ENCODE measurements around the gene PHLPP1.

The PHLPP1 gene

GRCh38 chr18:62963507-62963906 lies 248.2 kb downstream of the PHLPP1 start:
- no peaks in the 10 kb centered on the region for H3F3A ChIP-seq (ENCODE audit: insufficient read depth)
- H3K79me2 ChIP-seq (ENCODE audit: insufficient read depth, low read length): no peaks in the 10 kb centered on the region
- H3K9me2 ChIP-seq (replicated peaks; ENCODE audit: insufficient read depth, low read length): no peaks in the 10 kb centered on the region
- H3K27ac ChIP-seq (ENCODE audit: low read depth, low read length): no peak overlapping the region
- H3K36me3 ChIP-seq (ENCODE audit: low read length): no peaks in the 10 kb centered on the region
- no peak overlapping the region for H3K4me2 ChIP-seq (ENCODE audit: low read depth, low read length, poor library complexity, severe bottlenecking)
- no peak overlapping the region for H3K4me3 ChIP-seq (ENCODE audit: insufficient read depth, low read length, poor library complexity, severe bottlenecking)
- no peak overlapping the region for H2AFZ ChIP-seq (ENCODE audit: low read depth, low read length, severe bottlenecking)
- no peaks in the 10 kb centered on the region for H3K27me3 ChIP-seq (ENCODE audit: low read length)
- no peaks in the 10 kb centered on the region for H3K9me3 ChIP-seq (ENCODE audit: insufficient read depth, low read length)
- TF ChIP-seq CTCF (IDR thresholded peaks at IDR 0.05; ENCODE audit: insufficient read depth, low read length, poor library complexity, severe bottlenecking) (no peak), EZH2phosphoT487 (conservative IDR thresholded peaks at IDR 0.05; ENCODE audit: low read length) (no peak)
- no peaks in the 10 kb centered on the region for H4K20me1 ChIP-seq (ENCODE audit: low read depth, low read length)
- H3K9ac ChIP-seq (ENCODE audit: low read length): no peak overlapping the region

- Histone ChIP-seq H3K27ac (ENCODE audit: low read depth, low read length) (no peak overlapping the region), H3K9me2 (replicated peaks; ENCODE audit: insufficient read depth, low read length) (no peaks in the 10 kb centered on the region), H3K4me3 (ENCODE audit: insufficient read depth, low read length, poor library complexity, severe bottlenecking) (no peak overlapping the region), H3K9me3 (ENCODE audit: insufficient read depth, low read length) (no peaks in the 10 kb centered on the region), H3K9ac (ENCODE audit: low read length) (no peak overlapping the region), H2AFZ (ENCODE audit: low read depth, low read length, severe bottlenecking) (no peak overlapping the region), H3K27me3 (ENCODE audit: low read length) (no peaks in the 10 kb centered on the region), H3K4me2 (ENCODE audit: low read depth, low read length, poor library complexity, severe bottlenecking) (no peak overlapping the region), H3F3A (ENCODE audit: insufficient read depth) (no peaks in the 10 kb centered on the region), H3K36me3 (ENCODE audit: low read length) (no peaks in the 10 kb centered on the region), H4K20me1 (ENCODE audit: low read depth, low read length) (no peaks in the 10 kb centered on the region), H3K79me2 (ENCODE audit: insufficient read depth, low read length) (no peaks in the 10 kb centered on the region)
- TF ChIP-seq CTCF (IDR thresholded peaks at IDR 0.05; ENCODE audit: insufficient read depth, low read length, poor library complexity, severe bottlenecking) (no peak), EZH2phosphoT487 (conservative IDR thresholded peaks at IDR 0.05; ENCODE audit: low read length) (no peak)
Measured at GRCh38 chr18:62964432-62964831, 249.1 kb downstream of the PHLPP1 start.

DNA sequence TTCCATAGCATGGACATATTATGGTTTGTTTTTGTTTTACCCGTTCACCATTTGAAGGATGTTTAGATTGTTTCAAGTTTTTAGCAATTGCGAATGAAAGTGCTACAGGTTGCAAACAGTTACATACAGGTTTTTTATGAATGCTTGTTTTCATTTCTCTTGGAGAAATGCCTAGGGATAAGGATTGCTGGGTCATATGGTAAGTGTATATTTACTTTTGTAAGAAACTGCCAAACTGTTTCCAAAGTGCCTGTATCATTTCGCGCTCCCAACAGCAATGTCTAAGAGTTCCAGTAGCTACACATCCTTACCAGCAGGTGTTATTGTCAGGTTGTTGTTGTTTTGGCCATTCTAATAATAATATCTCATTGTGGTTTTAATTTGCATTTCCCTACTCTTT lies 251.7 kb downstream of the PHLPP1 start:
- H2AFZ ChIP-seq (ENCODE audit: low read depth, low read length, severe bottlenecking): no peak overlapping the region
- no peak overlapping the region for H3K9ac ChIP-seq (ENCODE audit: low read length)
- H3K27me3 ChIP-seq (ENCODE audit: low read length): no peaks in the 10 kb centered on the region
- no peaks in the 10 kb centered on the region for H3K36me3 ChIP-seq (ENCODE audit: low read length)
- H3K9me3 ChIP-seq (ENCODE audit: insufficient read depth, low read length): no peaks in the 10 kb centered on the region
- no peaks in the 10 kb centered on the region for H3F3A ChIP-seq (ENCODE audit: insufficient read depth)
- no peaks in the 10 kb centered on the region for H3K9me2 ChIP-seq (replicated peaks; ENCODE audit: insufficient read depth, low read length)
- H3K4me2 ChIP-seq (ENCODE audit: low read depth, low read length, poor library complexity, severe bottlenecking): no peak overlapping the region
- H4K20me1 ChIP-seq (ENCODE audit: low read depth, low read length): no peaks in the 10 kb centered on the region
- H3K79me2 ChIP-seq (ENCODE audit: insufficient read depth, low read length): no peaks in the 10 kb centered on the region
- no peak overlapping the region for H3K4me3 ChIP-seq (ENCODE audit: insufficient read depth, low read length, poor library complexity, severe bottlenecking)
- TF ChIP-seq EZH2phosphoT487 (conservative IDR thresholded peaks at IDR 0.05; ENCODE audit: low read length) (no peak), CTCF (IDR thresholded peaks at IDR 0.05; ENCODE audit: insufficient read depth, low read length, poor library complexity, severe bottlenecking) (no peak)
- H3K27ac ChIP-seq (ENCODE audit: low read depth, low read length): no peak overlapping the region
